ENCODE results near the gene IL16.
"Not testable (repeated sequence)": the region's sequence is repeated elsewhere in the genome, so short reads cannot be mapped to it uniquely, and the experiment has no call there.

IL16 gene

DNA sequence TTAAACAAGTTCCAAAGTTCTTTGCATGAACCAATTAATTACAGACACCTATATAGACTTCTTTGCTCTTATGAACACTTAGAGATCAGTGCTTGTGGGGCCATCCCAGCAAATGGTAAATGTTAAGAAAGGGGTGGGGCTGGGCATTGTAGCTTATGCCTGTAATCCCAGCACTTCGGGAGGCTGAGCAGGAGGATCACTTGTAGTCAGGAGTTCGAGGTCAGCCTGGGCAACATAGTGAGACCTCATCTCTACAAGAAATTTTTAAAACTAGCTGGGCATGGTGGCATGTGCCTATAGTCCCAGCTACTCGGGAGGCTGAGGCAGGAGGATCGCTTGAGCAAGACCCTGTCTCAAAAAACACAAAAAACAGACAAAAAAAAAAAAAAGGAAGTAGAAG lies 146.7 kb downstream of the IL16 start:
- no peak for DNase-seq

DNA sequence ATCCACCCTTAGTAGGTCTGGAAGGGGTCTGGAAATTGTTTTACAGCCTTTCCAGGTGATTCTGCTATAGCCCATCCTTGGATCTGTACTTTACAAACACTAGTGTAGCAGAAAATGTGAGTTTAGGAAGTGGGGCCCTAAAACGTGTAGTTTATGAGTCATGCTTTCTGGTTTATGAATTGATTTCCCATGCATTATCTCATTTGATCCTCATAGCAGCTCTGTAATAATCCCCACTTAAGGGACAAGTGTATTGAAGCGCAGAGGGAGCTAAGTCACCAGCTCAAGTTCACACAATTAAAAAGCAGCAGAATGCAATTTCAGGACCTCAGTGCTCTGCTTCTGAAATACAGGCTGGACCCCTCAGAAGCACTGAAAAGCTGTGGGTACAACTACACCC lies 149.9 kb downstream of the IL16 start:
- DNase-seq = no peak

DNA sequence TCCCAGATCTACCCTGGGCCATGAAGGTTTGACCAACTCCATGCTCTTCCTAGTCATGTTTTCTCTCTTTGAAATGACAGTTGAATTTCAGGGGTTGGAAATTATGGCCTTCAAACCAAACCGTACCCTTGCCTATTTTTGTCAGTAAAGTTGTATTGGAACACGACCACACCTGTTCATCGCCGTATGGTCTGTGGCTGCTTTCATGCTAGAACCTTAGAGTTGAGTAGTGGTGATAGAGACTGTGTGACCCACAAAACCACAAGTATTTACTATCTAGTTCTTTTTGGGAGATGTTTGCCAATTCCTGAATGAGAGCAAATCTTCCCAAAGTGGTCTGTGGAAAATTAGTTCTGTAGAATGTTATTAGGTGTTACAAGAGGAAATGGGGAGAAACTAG lies 151.2 kb downstream of the IL16 start:
- no peak for DNase-seq

DNA sequence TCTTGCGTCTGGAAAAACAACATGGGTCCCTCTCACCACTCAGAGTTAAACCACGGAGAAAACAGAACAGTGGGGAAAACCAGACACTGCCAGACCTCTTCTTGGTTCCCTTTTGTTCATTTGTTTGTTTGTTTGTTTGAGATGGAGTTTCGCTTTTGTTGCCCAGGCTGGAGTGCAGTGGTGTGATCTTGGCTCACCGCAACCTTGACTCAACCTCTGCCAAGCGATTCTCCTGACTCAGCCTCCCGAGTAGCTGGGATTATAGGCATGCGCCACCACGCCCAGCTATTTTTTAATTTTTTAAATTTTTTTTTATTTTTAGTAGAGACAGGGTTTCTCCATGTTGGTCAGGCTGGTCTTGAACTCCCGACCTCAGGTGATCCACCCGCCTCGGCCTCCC lies 152.0 kb downstream of the IL16 start:
- not testable (repeated sequence) for DNase-seq

DNA sequence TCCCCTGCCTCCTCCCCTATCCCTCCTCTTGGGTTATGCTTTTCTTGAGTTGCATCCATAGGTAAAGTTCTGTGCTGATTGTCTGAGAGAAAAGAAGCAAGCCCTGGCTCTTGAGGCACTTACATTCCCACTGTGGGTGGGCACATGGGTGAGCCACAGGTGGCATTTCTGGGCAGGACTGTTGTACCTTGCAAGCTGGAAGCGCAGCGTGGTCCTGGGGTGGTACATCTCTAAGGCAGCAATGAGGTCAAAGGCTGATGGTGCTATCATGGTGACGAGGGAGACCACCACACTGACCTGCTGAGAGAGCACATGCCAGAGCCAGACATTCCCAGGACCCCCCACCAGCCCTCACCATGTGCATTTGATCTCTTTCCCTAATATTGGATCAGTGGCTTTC lies 152.6 kb downstream of the IL16 start:
- DNase-seq = no peak

DNA sequence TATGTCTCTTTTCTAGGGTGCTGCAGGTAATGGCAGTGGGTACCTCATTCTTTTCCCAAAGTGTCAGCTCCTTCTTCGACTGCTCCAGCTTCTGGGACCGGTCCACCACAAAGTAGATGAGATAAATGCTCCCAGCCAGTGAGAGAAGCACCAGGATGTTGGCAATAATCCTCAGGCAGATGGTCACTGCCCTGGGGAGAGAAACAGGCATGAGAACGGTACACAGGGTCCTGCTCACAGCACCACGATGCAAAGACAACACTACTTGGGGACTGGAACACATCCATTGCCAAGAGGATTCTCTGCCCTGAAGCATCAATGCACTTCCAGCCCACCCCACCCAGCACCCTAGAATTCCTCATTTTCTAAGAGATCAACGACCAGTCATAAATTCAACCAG lies 155.0 kb downstream of the IL16 start:
- DNase-seq = no peak

DNA sequence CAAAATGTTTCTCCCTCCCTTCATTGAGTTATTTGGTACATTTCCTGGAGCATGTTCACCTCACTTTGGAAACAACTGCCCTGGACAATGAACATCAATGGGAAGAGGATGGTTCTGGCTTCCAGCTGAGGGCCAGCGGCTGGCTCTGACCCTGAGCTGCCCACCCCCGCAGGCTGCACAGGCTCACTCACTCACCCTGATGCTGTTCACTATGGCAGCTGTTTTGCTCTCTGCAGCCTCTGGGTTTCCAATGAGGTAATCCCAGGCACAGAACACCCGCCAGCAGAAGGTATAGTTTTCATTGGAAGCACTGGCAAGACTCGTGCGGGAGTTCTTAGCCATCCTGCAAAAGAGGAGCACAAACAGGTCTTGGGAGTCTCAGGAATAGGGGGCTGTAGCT lies 159.6 kb downstream of the IL16 start:
- DNase-seq = no peak

DNA sequence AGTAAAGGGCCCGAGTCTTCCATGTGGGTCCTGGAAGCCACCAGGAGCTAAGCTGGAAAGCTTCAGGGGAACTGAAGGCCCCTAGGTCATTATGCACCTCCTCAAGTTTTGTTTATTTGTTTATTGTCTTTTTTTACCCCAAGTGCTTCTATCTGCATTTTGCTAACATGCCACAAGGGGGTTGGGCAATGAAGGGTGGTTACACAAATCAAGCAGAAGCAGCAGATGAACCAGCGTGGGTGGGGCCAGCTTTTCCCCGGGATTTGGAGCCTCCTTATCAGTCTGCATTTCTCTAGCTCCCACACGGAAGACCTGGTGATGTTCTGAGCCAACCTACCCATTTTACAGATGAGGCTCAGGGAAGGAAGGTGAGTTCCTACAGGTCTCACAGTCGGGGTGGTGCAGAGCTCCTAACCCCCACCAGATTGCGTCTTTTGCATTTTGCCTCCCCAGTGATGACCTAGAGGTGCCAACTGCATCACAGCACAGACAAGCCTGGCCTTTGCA lies 160.6 kb downstream of the IL16 start:
- DNase-seq = no peak

DNA sequence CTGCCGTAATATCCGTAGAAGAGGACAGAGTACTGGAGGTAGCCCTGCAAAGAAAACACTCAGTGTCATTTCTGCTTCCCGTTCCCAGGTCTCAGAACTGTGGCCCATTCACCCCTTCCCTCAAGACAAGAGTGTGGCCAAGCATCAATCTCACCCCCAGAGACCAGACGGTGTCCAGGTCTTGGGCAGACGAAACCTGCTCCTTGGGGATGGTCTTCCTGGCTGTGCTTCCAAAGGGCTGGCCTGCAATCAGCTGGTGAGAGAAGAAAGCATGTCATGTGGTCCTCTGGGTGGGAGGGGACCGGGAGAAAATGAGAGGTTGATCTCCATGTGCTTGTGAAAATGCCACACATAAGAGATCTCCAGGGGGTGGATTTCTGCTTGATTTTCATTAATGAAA lies 161.6 kb downstream of the IL16 start:
- DNase-seq = no peak

DNA sequence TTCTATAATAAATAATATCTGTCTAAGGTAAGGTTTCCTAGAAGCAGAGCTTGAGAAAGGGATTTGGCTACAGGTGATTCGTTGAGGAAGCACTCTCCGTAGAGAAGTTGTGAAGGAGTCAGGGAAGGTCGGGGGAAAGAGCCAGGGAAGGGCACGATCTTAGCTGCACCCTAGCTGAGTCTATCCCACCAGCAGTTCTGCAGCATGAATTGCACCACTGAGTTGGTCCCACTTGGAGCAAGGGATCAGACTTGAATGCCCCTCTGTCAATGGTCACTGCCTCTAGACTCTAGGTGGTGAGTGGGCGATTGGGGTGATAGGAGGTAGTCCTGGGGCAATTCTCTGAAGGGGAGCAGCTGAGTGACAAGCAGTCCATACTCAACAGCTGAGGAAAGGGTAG lies 163.8 kb downstream of the IL16 start:
- no peak for DNase-seq

DNA sequence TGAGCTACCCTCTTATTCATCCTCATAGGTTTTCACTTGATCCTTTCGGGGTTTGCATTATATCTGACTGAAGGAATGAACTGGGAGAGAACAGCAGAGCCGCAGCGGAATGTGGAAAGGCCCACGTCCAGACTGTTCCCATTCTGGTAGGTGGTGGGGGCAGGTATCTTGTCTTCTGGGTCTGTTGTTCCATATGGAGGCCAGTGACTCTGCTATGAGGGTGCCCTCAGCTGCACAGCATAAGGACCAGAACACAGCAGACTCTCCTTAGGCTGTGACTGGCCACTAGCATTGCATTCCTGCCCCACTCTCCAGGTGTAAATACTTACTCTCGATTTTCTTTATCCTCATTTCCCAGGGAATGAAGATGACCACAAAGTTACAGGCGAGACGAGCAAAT lies 165.2 kb downstream of the IL16 start:
- DNase-seq = no peak

DNA sequence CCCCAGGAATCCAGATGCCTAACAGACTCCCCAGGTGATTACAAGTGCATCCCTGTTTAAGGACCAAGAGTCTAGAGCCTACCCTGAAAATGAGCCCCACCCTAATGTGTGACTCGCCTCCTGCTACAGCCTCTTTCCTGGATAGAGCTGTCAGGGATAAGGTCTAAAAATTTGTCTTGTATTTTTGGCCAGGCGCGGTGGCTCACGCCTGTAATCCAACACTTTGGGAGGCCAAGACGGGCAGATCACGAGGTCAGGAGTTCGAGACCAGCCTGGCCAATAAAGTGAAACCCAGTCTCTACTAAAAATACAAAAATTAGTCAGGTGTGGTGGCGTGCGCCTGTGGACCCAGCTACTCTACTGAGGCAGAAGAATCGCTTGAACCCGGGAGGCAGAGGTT lies 166.1 kb downstream of the IL16 start:
- DNase-seq = no peak

DNA sequence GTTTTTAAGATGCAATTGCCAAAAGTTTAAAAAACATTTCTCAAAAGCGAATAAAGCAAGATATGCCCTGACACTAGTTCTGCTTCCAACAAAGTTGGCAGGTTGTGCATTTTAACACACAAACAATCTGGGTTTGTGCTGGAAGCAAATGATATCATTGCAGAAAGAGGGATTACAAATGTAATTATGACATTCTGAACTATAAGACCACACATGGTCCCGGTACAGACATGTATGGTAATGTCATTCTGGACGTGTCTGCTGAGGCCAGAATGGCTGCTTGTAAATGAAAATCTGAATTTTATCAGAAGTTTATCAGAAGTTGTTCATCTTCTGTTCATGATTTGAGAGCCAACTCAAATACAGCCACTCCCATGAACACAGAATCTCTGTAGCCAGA lies 166.6 kb downstream of the IL16 start:
- no peak for DNase-seq
